Motor neuron (in vitro differentiated cells): ENCODE results near the gene SIX4. TPM values are rescaled to one million over a fixed set of nuclear protein-coding genes. Genes with fewer than 3 reads are reported as not detected.

Experiments used
- ATAC-seq, 8 experiments: fragments of 200-7000 bp; cut with Tn5 transposase; replicated peaks in 6 of 8; 2 replicates each; pipeline ENCODE4 v1.8.0; 2021; ENCODE audit warnings: mild to moderate bottlenecking in 8 of 8, moderate library complexity in 8 of 8
- H3K27ac ChIP-seq, 2 donors: fragments of 250-450 bp; sonication (Bioruptor Pico); 2 replicates each; pipeline ENCODE4 v1.9.0; 2021; ENCODE audit warnings: antibody characterized with exemption in 2 of 2, mild to moderate bottlenecking in 2 of 2, moderate library complexity in 1 of 2
- H3K4me1 ChIP-seq, 2 donors: fragments of 250-450 bp; sonication (Bioruptor Pico); replicated peaks in 1 of 2; 2 replicates each; pipeline ENCODE4 v1.6.1; 2021; ENCODE audit warnings: antibody characterized with exemption in 2 of 2, mild to moderate bottlenecking in 2 of 2, moderate library complexity in 1 of 2
- H3K4me3 ChIP-seq, 5 donors: fragments of 250-450 bp; sonication (Bioruptor Pico); 2 replicates each; pipeline ENCODE4 v1.9.0; 2021; ENCODE audit warnings: antibody characterized with exemption in 5 of 5, mild to moderate bottlenecking in 5 of 5, moderate library complexity in 4 of 5
- WGBS, 10 experiments: fragments of 450-650 bp; shearing (Covaris generic); methylation state at CpG; one replicate each; pipeline ENCODE4 v1.0.0; 2022; 5-methylcytosine and 5-hydroxymethylcytosine counted together
- in situ Hi-C, 9 experiments: fragments of 400-800 bp; cut with MboI; loops; one replicate each; pipeline ENCODE4 v1.15.0; 2021; ENCODE audit warnings: low sequenced_read_pairs in 9 of 9, low pct_unique_long_range_greater_than_20kb in 2 of 9; ENCODE audit not compliant: unreplicated experiment in 9 of 9
- total RNA-seq, 8 experiments: library from RNA; unstranded; fragments of 300-600 nt; gene quantifications; 2 replicates each; pipeline versions ENCODE4 v1.2.3 to v1.2.4, GENCODE V29; 2022

SIX4 gene
- total RNA-seq, 8 experiments from 2014 or later: 1.6 to 13.7 (median 5.4) TPM

DNA sequence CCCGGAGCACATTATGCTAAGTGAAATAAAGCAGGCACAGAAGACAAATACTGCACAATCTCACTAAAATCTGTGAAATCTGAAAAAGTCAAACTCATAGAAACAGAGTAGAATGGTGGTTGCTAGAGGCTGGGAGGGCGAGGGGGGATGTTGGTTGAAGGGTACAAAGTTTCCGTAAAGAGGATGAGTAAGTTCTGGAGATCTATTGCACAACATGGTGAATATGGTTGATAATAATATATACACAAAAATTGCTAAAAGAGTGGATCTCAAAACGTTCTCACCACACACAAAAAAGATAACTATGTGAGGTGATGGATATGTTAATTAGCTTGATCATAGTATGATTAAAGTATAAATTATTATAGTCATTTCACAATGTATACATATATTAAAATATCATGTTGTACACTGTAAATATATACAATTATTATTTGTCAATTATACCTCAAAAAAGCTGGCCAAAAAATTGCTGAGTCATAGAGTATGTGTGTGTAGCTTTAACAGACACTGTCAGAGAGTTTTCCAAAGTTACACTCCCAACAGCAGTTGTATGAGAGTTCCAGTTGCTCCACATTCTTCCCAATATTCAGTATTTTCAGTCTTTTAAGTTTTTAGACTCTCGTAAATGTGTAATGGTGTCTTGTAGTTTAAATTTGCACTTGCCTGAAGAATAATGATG lies 55.6 kb downstream of the SIX4 start:
- in situ Hi-C loops: no loop called here
- Histone ChIP-seq H3K4me3 (no peak overlapping the region), H3K27ac (no peak overlapping the region), H3K4me1 (no peaks in the 10 kb centered on the region)
- 55 to 90% (median 84%) methylated on average over 1 to 5 of the region's 5 CpGs for WGBS, 10 experiments
- no peak for ATAC-seq

GRCh38 chr14:60665177-60665550 lies 59.0 kb downstream of the SIX4 start:
- in situ Hi-C loops: no loop called here
- H3K4me3 ChIP-seq: no peak overlapping the region
- no peak for ATAC-seq
- no peaks in the 10 kb centered on the region for H3K4me1 ChIP-seq
- WGBS, 10 experiments: 51 to 100% (median 90%) methylated on average over 1 to 3 of the region's 3 CpGs
- no peak overlapping the region for H3K27ac ChIP-seq

DNA sequence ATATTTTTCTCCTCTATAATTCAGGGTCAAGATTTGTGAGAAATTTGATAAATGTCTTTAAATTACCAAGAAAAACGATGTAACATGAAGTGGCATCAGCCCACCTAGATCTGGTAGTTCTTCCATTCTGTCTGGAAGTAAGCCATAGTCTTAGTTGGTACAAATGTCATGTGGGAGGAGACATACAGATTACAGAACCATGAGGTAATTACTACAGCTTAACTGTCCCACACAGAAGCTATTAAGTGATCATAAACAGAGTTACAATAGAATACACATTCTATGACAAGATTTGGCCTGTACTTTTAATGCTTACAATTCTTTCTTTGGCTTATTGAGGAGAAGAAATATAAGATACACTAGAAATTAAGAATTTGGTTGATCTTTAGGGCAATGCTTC lies 61.2 kb downstream of the SIX4 start:
- 20 to 100% (median 89%) methylated on average over 1 of the region's 1 CpG; no CpG with 5 or more reads in 5 of the 10 experiments for WGBS, 10 experiments
- H3K27ac ChIP-seq: no peak overlapping the region
- in situ Hi-C loops: no loop called here
- no peak for ATAC-seq
- H3K4me3 ChIP-seq: no peak overlapping the region
- H3K4me1 ChIP-seq: peaks cover 0 to 5% of the 10 kb centered on the region in 2 donors

GRCh38 chr14:60661721-60662120 lies 62.4 kb downstream of the SIX4 start:
- 73 to 100% (median 100%) methylated on average over 1 of the region's 1 CpG; no CpG with 5 or more reads in 3 of the 10 experiments for WGBS, 10 experiments
- H3K27ac ChIP-seq: no peak overlapping the region
- in situ Hi-C loops: no loop called here
- H3K4me3 ChIP-seq: no peak overlapping the region
- peaks cover 0 to 8% of the 10 kb centered on the region in 2 donors for H3K4me1 ChIP-seq
- no peak for ATAC-seq

Other genes with a start within 250 kb of the SIX4 start
- 1 to 10 TPM in 1 of 8 experiments, under 1 TPM in 5, not detected in 2; 0.21 to 1.2 (median 0.41) TPM for gene C14orf39, start 238.3 kb downstream of the SIX4 start, total RNA-seq
- gene SIX6, start 215.2 kb downstream of the SIX4 start, total RNA-seq: under 1 TPM in 4 of 8 experiments, not detected in 4; 0.05 to 0.45 (median 0.14) TPM
- 10 to 100 TPM in 3 of 8 experiments, 1 to 10 TPM in 1, under 1 TPM in 4; 0.05 to 38.6 (median 2.6) TPM for gene SIX1, start 74.9 kb downstream of the SIX4 start, total RNA-seq
- gene MNAT1, start 10.4 kb upstream of the SIX4 start, total RNA-seq: 10 to 100 TPM; 37.0 to 69.2 (median 47.1) TPM